ENCODE data around the gene SPDYE17. TPM values are rescaled to one million over a fixed set of nuclear protein-coding genes. Genes with fewer than 3 reads are reported as not detected.
"Not testable (repeated sequence)": the region's sequence is repeated elsewhere in the genome, so short reads cannot be mapped to it uniquely, and the experiment has no call there.

SPDYE17 gene
- total RNA-seq, 1 experiment from 2014 or later, result not detected

- H3K4me1 Mint-ChIP-seq (ENCODE audit: low read depth, unreplicated experiment); DNase-seq; BruUV-seq (replicated peaks); H3K4me3 Mint-ChIP-seq (ENCODE audit: low read depth, unreplicated experiment); H3K27ac Mint-ChIP-seq (ENCODE audit: unreplicated experiment); H3K27me3 Mint-ChIP-seq (ENCODE audit: unreplicated experiment); CTCF ChIA-PET; H3K9me3 Mint-ChIP-seq (ENCODE audit: low read depth, unreplicated experiment); intact Hi-C loops (cut with micrococcal nuclease; ENCODE audit: unreplicated experiment): not testable (repeated sequence)
- H3K36me3 Mint-ChIP-seq (ENCODE audit: insufficient read depth, unreplicated experiment), result peaks cover 17% of the 10 kb centered on the region
Observed at GRCh38 chr7:76999474-77000107, 32.6 kb downstream of the SPDYE17 start.

GRCh38 chr7:76998764-76999450 lies 33.3 kb downstream of the SPDYE17 start:
- H3K27me3 Mint-ChIP-seq (ENCODE audit: unreplicated experiment); intact Hi-C loops (cut with micrococcal nuclease; ENCODE audit: unreplicated experiment); CTCF ChIA-PET; H3K4me1 Mint-ChIP-seq (ENCODE audit: low read depth, unreplicated experiment); BruUV-seq (replicated peaks); DNase-seq; H3K9me3 Mint-ChIP-seq (ENCODE audit: low read depth, unreplicated experiment); H3K27ac Mint-ChIP-seq (ENCODE audit: unreplicated experiment); H3K4me3 Mint-ChIP-seq (ENCODE audit: low read depth, unreplicated experiment): not testable (repeated sequence)
- H3K36me3 Mint-ChIP-seq (ENCODE audit: insufficient read depth, unreplicated experiment), result peaks cover 17% of the 10 kb centered on the region

GRCh38 chr7:76998285-76998589 lies 33.9 kb downstream of the SPDYE17 start:
- BruUV-seq (replicated peaks), result no TSS peak
- CTCF ChIA-PET, result no interaction called here
- DNase-seq, result no peak
- Mint-ChIP-seq H3K4me3 (ENCODE audit: low read depth, unreplicated experiment) (no peak overlapping the region), H3K9me3 (ENCODE audit: low read depth, unreplicated experiment) (no peaks in the 10 kb centered on the region), H3K27ac (ENCODE audit: unreplicated experiment) (no peak overlapping the region), H3K27me3 (ENCODE audit: unreplicated experiment) (no peaks in the 10 kb centered on the region), H3K4me1 (ENCODE audit: low read depth, unreplicated experiment) (peaks cover 9% of the 10 kb centered on the region), H3K36me3 (ENCODE audit: insufficient read depth, unreplicated experiment) (peaks cover 17% of the 10 kb centered on the region)
- intact Hi-C loops (cut with micrococcal nuclease; ENCODE audit: unreplicated experiment), result no loop called here
- TF ChIP-seq, protein P1, sequence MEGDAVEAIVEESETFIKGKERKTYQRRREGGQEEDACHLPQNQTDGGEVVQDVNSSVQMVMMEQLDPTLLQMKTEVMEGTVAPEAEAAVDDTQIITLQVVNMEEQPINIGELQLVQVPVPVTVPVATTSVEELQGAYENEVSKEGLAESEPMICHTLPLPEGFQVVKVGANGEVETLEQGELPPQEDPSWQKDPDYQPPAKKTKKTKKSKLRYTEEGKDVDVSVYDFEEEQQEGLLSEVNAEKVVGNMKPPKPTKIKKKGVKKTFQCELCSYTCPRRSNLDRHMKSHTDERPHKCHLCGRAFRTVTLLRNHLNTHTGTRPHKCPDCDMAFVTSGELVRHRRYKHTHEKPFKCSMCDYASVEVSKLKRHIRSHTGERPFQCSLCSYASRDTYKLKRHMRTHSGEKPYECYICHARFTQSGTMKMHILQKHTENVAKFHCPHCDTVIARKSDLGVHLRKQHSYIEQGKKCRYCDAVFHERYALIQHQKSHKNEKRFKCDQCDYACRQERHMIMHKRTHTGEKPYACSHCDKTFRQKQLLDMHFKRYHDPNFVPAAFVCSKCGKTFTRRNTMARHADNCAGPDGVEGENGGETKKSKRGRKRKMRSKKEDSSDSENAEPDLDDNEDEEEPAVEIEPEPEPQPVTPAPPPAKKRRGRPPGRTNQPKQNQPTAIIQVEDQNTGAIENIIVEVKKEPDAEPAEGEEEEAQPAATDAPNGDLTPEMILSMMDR (IDR thresholded peaks at IDR 0.05; ENCODE audit: unreplicated experiment), result no peak

DNA sequence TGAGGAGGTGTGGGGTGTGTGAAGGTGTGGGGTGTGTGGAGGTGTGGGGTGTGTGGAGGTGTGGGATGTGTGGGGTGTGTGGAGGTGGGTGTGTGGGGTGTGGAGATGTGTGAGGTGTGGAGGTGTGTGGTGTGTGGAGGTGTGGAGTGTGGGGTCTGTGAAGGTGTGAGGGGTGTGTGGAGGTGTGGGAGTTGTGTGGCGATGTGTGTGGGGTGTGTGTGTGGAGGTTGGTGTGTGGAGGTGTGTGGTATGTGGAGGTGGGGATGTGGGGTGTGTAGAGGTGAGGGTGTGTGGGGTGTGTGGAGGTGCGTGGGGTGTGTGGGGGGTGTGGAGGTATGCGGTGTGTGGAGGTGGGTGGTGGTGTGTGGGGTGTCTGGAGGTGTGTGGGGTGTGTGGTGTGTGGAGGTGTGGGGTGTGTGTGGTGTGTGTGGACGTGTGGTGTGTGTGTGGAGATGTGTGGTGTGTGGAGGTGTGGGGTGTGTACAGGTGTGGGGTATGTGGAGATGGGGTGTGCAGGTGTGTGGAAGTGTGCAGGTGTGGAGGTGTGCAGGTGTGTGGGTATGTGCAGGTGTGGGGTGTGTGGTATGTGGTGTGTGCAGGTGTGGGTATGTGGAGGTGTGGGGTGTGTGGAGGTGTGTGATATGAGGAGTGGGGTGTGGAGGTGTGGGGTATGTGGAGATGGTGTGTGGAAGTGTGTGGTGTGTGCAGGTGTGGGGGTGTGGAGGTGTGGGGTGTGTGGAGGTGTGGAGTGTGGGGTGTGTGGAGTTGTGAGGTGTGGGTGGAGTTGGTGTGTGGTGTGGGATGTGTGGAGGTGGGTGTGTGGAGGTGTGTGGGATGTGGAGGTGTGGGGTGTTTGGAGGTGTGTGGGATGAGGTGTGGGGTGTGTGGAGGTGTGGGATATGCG lies 34.5 kb downstream of the SPDYE17 start:
- CTCF ChIA-PET, result no interaction called here
- peaks cover 14% of the 10 kb centered on the region for H3K36me3 Mint-ChIP-seq (ENCODE audit: insufficient read depth, unreplicated experiment)
- TF ChIP-seq, protein P1 (IDR thresholded peaks at IDR 0.05; ENCODE audit: unreplicated experiment), result no peak
- no peak overlapping the region for H3K4me3 Mint-ChIP-seq (ENCODE audit: low read depth, unreplicated experiment)
- no peaks in the 10 kb centered on the region for H3K27me3 Mint-ChIP-seq (ENCODE audit: unreplicated experiment)
- no TSS peak for BruUV-seq (replicated peaks)
- no peak overlapping the region for H3K27ac Mint-ChIP-seq (ENCODE audit: unreplicated experiment)
- intact Hi-C loops (cut with micrococcal nuclease; ENCODE audit: unreplicated experiment), result no loop called here
- H3K4me1 Mint-ChIP-seq (ENCODE audit: low read depth, unreplicated experiment), result peaks cover 9% of the 10 kb centered on the region
- H3K9me3 Mint-ChIP-seq (ENCODE audit: low read depth, unreplicated experiment), result no peaks in the 10 kb centered on the region
- DNase-seq, result no peak

GRCh38 chr7:76996932-76997331 lies 35.2 kb downstream of the SPDYE17 start:
- DNase-seq; CTCF ChIA-PET; H3K27ac Mint-ChIP-seq (ENCODE audit: unreplicated experiment); H3K4me3 Mint-ChIP-seq (ENCODE audit: low read depth, unreplicated experiment); H3K9me3 Mint-ChIP-seq (ENCODE audit: low read depth, unreplicated experiment); intact Hi-C loops (cut with micrococcal nuclease; ENCODE audit: unreplicated experiment); H3K27me3 Mint-ChIP-seq (ENCODE audit: unreplicated experiment); BruUV-seq (replicated peaks); H3K4me1 Mint-ChIP-seq (ENCODE audit: low read depth, unreplicated experiment): not testable (repeated sequence)
- peaks cover 12% of the 10 kb centered on the region for H3K36me3 Mint-ChIP-seq (ENCODE audit: insufficient read depth, unreplicated experiment)

GRCh38 chr7:76994286-76994685 lies 37.9 kb downstream of the SPDYE17 start:
- DNase-seq, result not testable (repeated sequence)

GRCh38 chr7:76993831-76994230 lies 38.3 kb downstream of the SPDYE17 start:
- H3K27ac Mint-ChIP-seq (ENCODE audit: unreplicated experiment); H3K4me1 Mint-ChIP-seq (ENCODE audit: low read depth, unreplicated experiment); intact Hi-C loops (cut with micrococcal nuclease; ENCODE audit: unreplicated experiment); BruUV-seq (replicated peaks); H3K27me3 Mint-ChIP-seq (ENCODE audit: unreplicated experiment); H3K4me3 Mint-ChIP-seq (ENCODE audit: low read depth, unreplicated experiment); CTCF ChIA-PET; H3K9me3 Mint-ChIP-seq (ENCODE audit: low read depth, unreplicated experiment); H3K36me3 Mint-ChIP-seq (ENCODE audit: insufficient read depth, unreplicated experiment); DNase-seq: not testable (repeated sequence)

More at GRCh38 chr7:76994286-76994685, 37.9 kb downstream of the SPDYE17 start:
- H3K4me3 Mint-ChIP-seq (ENCODE audit: low read depth, unreplicated experiment); intact Hi-C loops (cut with micrococcal nuclease; ENCODE audit: unreplicated experiment); BruUV-seq (replicated peaks); CTCF ChIA-PET; H3K27me3 Mint-ChIP-seq (ENCODE audit: unreplicated experiment); H3K4me1 Mint-ChIP-seq (ENCODE audit: low read depth, unreplicated experiment); H3K9me3 Mint-ChIP-seq (ENCODE audit: low read depth, unreplicated experiment); H3K36me3 Mint-ChIP-seq (ENCODE audit: insufficient read depth, unreplicated experiment); H3K27ac Mint-ChIP-seq (ENCODE audit: unreplicated experiment): not testable (repeated sequence)

GRCh38 chr7:76992871-76993270 lies 39.3 kb downstream of the SPDYE17 start:
- intact Hi-C loops (cut with micrococcal nuclease; ENCODE audit: unreplicated experiment); H3K36me3 Mint-ChIP-seq (ENCODE audit: insufficient read depth, unreplicated experiment); H3K4me3 Mint-ChIP-seq (ENCODE audit: low read depth, unreplicated experiment); H3K27ac Mint-ChIP-seq (ENCODE audit: unreplicated experiment); H3K27me3 Mint-ChIP-seq (ENCODE audit: unreplicated experiment); H3K9me3 Mint-ChIP-seq (ENCODE audit: low read depth, unreplicated experiment); DNase-seq; H3K4me1 Mint-ChIP-seq (ENCODE audit: low read depth, unreplicated experiment); BruUV-seq (replicated peaks); CTCF ChIA-PET: not testable (repeated sequence)
